SK-MEL-5 (cell line): Measurements from ENCODE around the gene AQP5. TPM values are rescaled to one million over a fixed set of nuclear protein-coding genes. Genes with fewer than 3 reads are reported as not detected.

Experiments
- DNase-seq: peaks from one replicate; pipeline ENCODE4 v3.0.0-alpha.2; 2016; ENCODE audit warnings: low read depth, low spot score
- in situ Hi-C: cut with HindIII; loops from 2 replicates; pipeline ENCODE4 v1.10.0; 2016; ENCODE audit warnings: low sequenced_read_pairs, high pct_unique_total_duplicates, low pct_unique_long_range_greater_than_20kb
- total RNA-seq: library from RNA; depleted of rRNA; stranded (reverse); fragments of >200 nt; shearing (Covaris generic); gene quantifications from 2 replicates; pipeline ENCODE4 v1.2.3, GENCODE V29; 2014

AQP5 gene
- total RNA-seq, 1 experiment from 2014 or later, result not detected

GRCh38 chr12:49956663-49957569 is 4.8 kb upstream of the AQP5 start:
- in situ Hi-C loops, result no loop called here
- DNase-seq, result no peak

DNA sequence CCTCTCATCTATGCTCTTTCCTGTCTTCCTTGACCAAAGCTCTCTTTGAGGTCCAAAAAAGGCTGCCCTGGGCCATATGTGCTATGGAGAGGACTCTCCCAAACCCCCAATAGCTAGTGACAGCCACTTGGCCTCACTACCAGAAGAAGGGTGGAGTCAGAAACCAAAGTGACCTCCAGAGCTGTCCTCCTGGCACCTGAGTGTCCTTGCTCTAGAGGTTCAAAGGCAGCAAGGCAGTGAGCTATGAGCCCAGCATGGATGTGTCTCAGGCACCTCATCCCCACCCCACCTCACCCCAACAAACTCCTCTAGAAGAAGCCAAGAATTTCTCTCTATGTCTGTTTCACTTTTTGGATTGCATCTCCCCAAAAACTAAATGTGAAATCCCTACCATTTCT is 4.1 kb upstream of the AQP5 start:
- in situ Hi-C loops, result no loop called here
- no peak for DNase-seq

DNA sequence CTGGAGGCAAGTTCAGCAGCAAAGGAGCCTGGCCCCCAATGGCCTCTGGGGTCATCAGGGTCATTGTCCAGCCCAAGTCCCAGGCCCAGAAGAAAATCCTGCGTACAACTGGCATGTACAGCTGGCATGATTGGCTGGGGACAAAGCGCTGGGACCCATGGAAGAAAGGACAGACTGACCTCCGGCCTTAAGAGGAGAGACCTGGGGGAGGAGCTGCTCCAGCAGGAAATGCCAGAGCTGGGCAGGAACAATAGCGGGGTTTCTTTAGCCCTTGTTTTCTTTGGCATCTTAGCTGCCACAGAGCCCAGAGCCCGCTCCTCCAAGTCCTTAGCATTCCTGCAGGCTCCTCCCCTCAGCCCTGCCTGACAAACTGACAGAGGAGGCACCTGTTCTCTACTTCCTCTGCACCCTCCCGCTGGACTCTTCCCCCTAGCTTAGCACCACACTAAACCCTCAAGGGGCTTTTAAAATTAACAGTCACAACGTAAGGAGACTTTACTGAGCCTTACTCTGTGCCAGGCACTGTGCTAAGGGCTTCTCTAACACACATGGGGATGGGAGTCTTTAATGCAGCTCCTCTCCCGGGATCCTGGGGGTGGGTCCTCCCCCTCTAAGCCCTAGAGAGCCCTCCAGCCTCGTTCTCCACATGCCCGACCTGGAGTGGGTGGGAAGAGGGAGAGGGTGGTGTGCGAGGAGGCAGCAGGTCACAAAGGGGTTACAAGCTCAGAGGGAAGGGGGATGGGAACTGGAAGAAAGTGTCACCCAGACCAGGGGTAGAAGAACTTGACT is 1.8 kb upstream of the AQP5 start:
- DNase-seq, result peak; percentile 85
- in situ Hi-C loops, result no loop called here

DNA sequence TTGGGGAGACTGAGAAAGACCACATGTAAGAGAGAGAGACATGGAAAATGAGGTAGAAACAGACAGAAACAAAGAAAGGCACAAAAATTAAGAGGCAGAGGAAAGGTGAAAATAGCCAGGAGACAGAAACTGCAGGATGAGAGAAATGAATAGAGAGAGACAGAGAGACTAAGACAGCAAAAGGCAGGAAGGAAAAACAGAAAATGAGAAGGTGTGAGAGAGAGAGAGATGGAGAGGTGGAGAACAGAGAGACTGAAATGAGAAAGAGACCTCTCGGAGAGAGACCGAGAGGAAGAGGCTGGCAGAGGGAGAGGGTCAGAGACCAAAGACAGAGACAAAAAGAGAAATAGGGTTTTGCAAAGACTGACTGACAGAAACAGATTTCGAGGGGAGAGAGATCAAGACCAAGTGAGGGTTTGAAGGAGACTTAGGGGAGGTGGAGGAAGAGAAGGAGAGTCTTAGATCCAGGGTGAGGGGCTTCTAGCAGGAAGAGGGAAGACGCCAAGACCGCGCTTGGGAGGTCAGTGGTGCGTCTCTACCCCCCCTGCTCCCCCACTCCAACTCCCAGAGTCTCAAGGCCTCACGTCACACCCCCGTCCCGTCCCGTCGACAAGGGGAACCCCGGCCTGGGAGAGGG is 1.1 kb upstream of the AQP5 start:
- no peak for DNase-seq
- in situ Hi-C loops, result no loop called here

GRCh38 chr12:49961993-49962764 is 507 bp downstream of the AQP5 start:
- in situ Hi-C loops, result no loop called here

DNA sequence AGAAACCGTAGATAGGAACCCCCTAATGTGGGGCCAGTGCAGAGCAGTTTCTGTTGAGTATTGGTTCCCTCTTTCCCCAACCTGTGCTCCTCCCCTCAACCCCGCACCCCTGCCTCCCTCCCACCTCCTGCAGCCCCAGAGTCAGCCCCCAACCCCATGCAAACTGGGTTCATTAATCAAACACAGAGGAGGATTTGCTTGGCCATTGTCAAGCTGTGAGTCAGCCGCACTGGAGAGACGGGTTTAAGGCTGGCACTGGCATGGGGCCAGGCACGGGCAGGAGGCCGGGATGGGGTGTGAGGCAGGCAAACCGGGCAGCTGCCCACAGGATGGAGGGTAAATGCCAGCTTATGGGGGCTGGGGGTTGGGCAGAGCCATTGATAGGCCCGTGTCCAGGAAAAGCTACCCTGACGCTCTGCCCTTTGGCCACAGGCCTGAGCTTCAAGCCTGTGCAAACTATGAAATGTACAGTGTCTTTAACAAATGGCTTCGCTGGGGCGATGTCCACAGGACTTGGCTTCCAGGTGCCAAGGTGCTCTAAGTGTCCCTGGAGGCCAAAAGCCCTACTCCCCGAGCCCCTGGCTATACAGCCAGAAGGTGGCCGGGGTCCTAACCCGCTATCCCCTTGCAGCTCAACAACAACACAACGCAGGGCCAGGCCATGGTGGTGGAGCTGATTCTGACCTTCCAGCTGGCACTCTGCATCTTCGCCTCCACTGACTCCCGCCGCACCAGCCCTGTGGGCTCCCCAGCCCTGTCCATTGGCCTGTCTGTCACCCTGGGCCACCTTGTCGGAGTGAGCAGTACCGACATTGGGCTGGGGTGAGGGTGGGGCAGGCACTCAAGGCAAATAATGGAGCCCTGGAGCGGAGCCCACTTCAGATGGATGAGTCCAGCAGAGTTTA is 1.4 kb downstream of the AQP5 start:
- in situ Hi-C loops, result no loop called here

More at GRCh38 chr12:49961993-49962764, 507 bp downstream of the AQP5 start:
- no peak for DNase-seq

DNA sequence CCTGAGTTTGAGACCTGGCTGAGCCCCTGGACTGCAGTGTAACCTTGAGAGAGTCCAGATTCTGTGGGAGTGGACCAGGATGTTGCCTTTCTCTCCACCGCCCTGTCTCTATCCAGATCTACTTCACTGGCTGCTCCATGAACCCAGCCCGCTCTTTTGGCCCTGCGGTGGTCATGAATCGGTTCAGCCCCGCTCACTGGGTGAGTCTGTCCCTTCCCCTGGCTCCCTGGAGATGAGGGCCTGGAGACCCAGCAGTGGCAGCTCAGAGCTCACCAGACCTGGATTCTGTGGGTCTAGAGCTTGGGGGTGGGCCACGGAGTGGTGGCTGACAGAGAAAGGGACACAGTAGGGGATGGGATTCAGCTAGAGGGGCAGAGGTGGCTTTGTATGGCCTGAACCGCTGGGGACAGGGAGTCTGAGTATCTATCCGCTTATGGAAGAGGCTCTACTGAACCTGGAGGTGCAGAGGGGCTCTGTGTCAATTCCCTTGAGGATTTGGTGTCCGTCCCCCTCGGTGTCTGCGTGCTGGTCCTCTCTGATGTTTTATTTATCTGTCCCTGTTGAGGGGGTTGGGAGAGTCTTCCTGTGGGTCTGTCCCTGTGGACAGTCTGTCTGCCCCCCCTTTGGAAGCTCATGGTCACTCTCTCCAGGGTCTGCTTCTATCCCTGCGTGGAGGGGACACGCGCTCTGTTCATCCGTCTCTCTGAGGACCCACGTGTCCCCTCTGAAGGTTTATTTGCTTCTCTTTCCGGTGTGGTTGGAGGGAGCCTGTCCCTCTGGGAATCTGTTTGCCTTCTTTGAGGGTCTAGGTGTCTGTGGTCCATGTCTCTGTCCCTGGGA is 2.5 kb downstream of the AQP5 start:
- no peak for DNase-seq
- in situ Hi-C loops, result no loop called here

More for the DNA sequence above, 1.4 kb downstream of the AQP5 start:
- no peak for DNase-seq

DNA sequence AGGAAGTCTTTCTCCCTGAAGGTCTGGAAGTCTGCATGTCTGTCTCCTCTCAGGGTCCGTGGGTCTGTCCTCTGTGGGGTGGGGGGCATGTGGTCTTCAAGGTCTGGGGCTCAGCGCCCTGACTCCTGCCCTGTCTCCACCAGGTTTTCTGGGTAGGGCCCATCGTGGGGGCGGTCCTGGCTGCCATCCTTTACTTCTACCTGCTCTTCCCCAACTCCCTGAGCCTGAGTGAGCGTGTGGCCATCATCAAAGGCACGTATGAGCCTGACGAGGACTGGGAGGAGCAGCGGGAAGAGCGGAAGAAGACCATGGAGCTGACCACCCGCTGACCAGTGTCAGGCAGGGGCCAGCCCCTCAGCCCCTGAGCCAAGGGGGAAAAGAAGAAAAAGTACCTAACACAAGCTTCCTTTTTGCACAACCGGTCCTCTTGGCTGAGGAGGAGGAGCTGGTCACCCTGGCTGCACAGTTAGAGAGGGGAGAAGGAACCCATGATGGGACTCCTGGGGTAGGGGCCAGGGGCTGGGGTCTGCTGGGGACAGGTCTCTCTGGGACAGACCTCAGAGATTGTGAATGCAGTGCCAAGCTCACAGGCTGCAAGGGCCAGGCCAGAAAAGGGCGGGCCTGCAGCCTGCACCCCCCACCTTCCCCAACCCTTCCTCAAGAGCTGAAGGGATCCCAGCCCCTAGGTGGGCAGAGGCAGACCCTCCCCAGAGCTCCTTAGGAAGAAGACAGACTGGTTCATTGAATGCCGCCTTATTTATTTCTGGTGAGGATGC is 3.4 kb downstream of the AQP5 start:
- in situ Hi-C loops, result no loop called here

GRCh38 chr12:49965836-49966235 is 4.2 kb downstream of the AQP5 start:
- in situ Hi-C loops, result no loop called here
- DNase-seq, result no peak

More for the DNA sequence above, 3.4 kb downstream of the AQP5 start:
- DNase-seq, result no peak

DNA sequence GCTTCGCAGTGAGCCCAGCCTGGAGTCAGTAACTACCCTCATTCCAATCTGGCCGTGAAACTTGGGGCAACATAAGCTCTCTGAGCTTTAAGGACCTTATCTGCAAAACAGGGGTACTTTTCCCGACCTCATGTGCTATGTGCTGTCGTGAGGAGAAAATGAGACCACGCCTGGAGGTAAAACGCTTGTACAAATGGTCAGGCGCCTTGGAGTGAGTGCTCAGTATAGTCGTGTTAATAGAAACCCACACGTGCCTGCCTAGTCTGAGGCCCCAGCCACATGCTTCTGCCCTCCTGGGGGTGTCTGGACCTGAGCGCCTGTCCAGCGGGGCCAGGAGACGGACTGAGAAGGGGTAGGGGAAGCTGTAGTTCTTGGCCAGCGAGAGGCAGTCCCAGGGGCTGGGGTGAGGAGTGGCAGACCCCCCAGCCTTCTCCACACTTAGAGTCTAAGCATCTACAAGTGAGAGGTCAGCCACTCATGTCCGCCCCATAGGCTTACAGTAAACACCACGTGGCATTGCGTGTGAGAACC is 4.9 kb downstream of the AQP5 start:
- DNase-seq, result no peak

GRCh38 chr12:49967042-49967776 is 5.5 kb downstream of the AQP5 start:
- DNase-seq, result peak; percentile 84
- in situ Hi-C loops, result no loop called here

More for the DNA sequence above, 4.9 kb downstream of the AQP5 start:
- in situ Hi-C loops, result no loop called here

- DNase-seq, result no peak
- in situ Hi-C loops, result no loop called here
These were observed 6.1 kb downstream of the AQP5 start for GRCh38 chr12:49967777-49968250.

DNA sequence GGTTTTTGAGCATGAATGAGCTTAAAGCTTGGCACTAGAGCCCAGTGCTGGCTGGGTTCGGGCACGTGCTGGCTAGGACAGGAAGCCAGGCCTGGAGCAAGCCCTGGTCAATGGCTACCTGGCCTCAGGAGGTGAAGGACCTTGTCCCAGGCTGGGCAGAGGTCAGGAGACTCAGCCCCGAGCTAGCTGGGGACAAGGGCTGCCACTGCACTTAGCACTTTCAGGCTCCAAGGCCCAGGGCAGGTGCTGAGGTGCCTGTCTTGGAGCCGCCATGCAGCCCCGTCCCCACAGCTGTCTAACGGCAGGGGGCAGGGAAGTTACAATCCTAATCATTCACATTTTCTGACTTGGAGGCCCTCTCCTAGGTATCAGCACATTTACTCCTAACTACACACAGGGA is 6.8 kb downstream of the AQP5 start:
- no peak for DNase-seq
- in situ Hi-C loops, result no loop called here

DNA sequence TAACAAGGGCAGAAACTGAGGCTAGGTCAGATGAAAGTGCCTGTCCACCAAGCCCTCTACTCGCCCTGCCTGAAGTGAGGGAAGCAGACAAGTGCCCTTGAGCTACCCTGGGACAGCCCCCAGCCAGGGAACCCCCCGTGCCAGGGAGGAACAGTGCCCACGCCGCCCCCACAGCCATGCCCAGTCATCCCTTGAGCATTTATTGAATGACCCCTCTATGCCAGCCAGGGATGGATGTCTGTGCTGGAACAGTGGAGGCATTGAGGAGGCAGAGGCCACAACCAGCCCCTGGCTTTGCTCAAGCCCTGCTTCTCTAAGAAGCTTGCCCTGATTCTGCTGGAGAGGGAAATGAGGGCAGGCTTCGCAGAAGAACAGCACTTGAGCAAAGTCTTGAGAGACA is 7.4 kb downstream of the AQP5 start:
- in situ Hi-C loops, result no loop called here
- peak; percentile 79 for DNase-seq
